Type B pancreatic cell (in vitro differentiated cells): ENCODE results near the gene SNRNP40. TPM values are rescaled to one million over a fixed set of nuclear protein-coding genes. Genes with fewer than 3 reads are reported as not detected.
"Not testable (repeated sequence)": the region's sequence is repeated elsewhere in the genome, so short reads cannot be mapped to it uniquely, and the experiment has no call there.

Source experiments
- DNase-seq: peaks from one replicate; pipeline ENCODE4 v3.0.0; 2021; ENCODE audit warnings: mixed read lengths; ENCODE audit not compliant: unreplicated experiment; ENCODE audit errors: extremely low spot score
- H3K27ac Mint-ChIP-seq: 2 replicates; pipeline ENCODE4 v1.8.0; 2021; ENCODE audit warnings: mild to moderate bottlenecking, mixed read lengths
- H3K27me3 Mint-ChIP-seq: 2 replicates; pipeline ENCODE4 v1.8.0; 2021; ENCODE audit warnings: mixed read lengths
- H3K36me3 Mint-ChIP-seq: 2 replicates; pipeline ENCODE4 v1.8.0; 2021; ENCODE audit warnings: mixed read lengths
- H3K4me1 Mint-ChIP-seq: one replicate; pipeline ENCODE4 v1.8.0; 2021; ENCODE audit warnings: mixed read lengths; ENCODE audit not compliant: unreplicated experiment
- H3K4me3 Mint-ChIP-seq: 2 replicates; pipeline ENCODE4 v1.8.0; 2021; ENCODE audit warnings: mild to moderate bottlenecking, mixed read lengths
- H3K9me3 Mint-ChIP-seq: 2 replicates; pipeline ENCODE4 v1.8.0; 2021; ENCODE audit warnings: mixed read lengths
- total RNA-seq: library from RNA; stranded (reverse); gene quantifications from 2 replicates; pipeline ENCODE4 v1.2.1, GENCODE V29; 2021; ENCODE audit warnings: low replicate concordance
- TF ChIP-seq, protein P1 (sequence below): fragments of 200-600 bp; sonication (generic); conservative IDR thresholded peaks from 2 replicates; pipeline ENCODE4 v1.5.0; 2021; ENCODE audit warnings: antibody characterized with exemption, mild to moderate bottlenecking

SNRNP40 gene
- total RNA-seq, 1 donor from 2014 or later = 79.9 TPM

DNA sequence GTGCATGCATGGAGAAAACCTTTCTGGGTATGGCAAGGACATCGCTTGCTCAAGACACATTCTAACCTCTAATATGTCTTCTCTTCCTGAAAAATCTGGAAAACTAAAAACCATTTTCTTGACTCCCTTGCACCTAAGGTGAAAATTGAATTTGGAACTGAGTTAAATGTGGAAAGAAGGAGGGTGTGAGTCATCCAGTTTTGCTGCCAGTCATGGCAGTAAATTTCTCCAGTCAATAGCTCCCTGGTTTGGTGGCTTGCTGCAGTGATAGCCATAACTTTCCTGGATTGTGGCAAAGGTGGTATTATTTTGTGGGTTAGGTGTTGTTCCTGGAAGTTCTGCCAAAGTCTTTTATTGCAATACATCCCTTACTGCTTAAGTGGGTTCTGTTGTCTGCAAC, 2.8 kb upstream of the SNRNP40 start:
- TF ChIP-seq, protein P1, sequence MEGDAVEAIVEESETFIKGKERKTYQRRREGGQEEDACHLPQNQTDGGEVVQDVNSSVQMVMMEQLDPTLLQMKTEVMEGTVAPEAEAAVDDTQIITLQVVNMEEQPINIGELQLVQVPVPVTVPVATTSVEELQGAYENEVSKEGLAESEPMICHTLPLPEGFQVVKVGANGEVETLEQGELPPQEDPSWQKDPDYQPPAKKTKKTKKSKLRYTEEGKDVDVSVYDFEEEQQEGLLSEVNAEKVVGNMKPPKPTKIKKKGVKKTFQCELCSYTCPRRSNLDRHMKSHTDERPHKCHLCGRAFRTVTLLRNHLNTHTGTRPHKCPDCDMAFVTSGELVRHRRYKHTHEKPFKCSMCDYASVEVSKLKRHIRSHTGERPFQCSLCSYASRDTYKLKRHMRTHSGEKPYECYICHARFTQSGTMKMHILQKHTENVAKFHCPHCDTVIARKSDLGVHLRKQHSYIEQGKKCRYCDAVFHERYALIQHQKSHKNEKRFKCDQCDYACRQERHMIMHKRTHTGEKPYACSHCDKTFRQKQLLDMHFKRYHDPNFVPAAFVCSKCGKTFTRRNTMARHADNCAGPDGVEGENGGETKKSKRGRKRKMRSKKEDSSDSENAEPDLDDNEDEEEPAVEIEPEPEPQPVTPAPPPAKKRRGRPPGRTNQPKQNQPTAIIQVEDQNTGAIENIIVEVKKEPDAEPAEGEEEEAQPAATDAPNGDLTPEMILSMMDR = no peak
- no peak for DNase-seq
- peak overlapping the region; percentile 54 for H3K4me3 Mint-ChIP-seq
- no peak overlapping the region for H3K27ac Mint-ChIP-seq
- peaks cover 25% of the 10 kb centered on the region for H3K4me1 Mint-ChIP-seq
- no peaks in the 10 kb centered on the region for H3K9me3 Mint-ChIP-seq
- H3K27me3 Mint-ChIP-seq = no peaks in the 10 kb centered on the region
- H3K36me3 Mint-ChIP-seq = no peaks in the 10 kb centered on the region

DNA sequence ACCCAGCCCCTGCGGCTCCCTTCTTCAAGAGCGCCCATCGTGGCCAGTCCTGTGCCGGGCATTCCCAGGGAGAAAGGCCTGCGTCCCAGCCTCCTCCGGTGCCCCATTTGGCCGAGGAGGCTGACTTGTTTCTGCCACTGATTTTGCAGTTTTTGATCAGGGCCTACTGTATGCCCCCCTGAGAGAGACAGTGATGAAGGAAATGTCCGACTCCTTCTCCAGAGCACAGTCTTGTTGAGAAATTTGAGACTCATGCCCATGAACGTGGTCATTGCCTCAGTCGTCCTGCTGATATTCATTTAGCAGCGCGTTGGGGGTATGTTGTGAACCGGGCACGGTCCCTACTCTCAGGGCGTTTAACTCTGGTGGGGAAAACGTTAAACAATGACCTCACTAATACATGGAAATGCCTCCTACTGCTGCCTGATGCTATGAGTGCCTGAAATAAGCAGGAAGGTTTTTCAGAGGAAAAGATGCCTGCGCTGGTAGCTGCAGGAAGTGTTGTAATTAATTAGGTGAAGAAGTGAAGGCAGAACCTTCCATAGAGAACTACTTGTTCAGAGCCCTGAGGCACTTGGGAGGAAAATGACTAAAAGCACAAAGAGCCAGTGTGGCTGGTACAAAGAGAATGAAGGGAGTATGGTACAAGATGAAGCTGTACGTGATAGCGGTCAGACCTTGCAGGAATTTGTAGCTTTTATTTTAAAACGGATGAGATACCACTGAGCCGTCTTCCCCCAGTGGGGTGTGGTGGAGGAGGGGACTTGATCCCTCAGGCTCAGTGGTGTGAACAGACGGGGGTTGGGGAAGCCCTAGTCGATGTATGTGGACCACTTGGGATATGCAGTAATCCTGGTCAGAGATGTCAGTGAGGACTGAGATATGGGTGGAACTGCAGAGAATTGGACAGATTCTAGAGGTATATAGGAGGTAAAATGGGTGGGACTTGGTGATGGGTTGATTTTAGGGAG, 974 bp upstream of the SNRNP40 start:
- no peak for DNase-seq
- H3K4me1 Mint-ChIP-seq = peaks cover 25% of the 10 kb centered on the region
- H3K9me3 Mint-ChIP-seq = no peaks in the 10 kb centered on the region
- H3K36me3 Mint-ChIP-seq = peaks cover 3% of the 10 kb centered on the region
- TF ChIP-seq, protein P1 = peak; percentile 1
- no peak overlapping the region for H3K4me3 Mint-ChIP-seq
- no peak overlapping the region for H3K27ac Mint-ChIP-seq
- no peaks in the 10 kb centered on the region for H3K27me3 Mint-ChIP-seq

DNA sequence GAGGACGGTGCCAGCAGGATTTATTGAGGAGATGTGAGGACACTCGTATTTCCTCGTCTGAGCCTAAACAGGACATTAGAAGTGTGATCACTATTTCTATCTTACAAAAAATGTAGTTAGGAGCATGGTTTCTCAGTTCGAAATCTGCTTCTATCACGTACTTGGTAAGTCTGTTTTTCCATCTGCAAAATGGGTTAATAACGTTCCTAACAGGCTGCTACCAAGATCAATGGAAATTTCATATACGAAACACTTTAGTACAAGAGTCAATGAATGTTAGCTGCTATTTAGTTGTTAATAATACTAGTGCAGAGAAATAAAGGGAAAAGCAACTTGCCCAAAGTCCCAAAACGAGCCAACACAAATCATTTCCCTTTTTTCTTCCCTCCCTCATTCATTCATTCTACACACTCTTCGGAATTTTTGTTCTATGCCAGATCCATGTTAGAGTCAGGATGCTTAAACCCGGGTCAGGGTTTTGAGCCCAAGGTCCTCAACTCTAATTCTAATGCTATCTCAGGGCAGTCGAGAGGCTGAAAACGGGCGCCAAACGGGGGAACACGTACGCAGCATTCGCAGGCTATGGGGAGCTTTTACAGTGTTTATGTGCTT, 608 bp downstream of the SNRNP40 start:
- no peak overlapping the region for H3K27ac Mint-ChIP-seq
- TF ChIP-seq, protein P1 = no peak
- H3K4me3 Mint-ChIP-seq = no peak overlapping the region
- no peaks in the 10 kb centered on the region for H3K27me3 Mint-ChIP-seq
- H3K9me3 Mint-ChIP-seq = no peaks in the 10 kb centered on the region
- H3K4me1 Mint-ChIP-seq = peaks cover 25% of the 10 kb centered on the region
- no peak for DNase-seq
- H3K36me3 Mint-ChIP-seq = peaks cover 6% of the 10 kb centered on the region

DNA sequence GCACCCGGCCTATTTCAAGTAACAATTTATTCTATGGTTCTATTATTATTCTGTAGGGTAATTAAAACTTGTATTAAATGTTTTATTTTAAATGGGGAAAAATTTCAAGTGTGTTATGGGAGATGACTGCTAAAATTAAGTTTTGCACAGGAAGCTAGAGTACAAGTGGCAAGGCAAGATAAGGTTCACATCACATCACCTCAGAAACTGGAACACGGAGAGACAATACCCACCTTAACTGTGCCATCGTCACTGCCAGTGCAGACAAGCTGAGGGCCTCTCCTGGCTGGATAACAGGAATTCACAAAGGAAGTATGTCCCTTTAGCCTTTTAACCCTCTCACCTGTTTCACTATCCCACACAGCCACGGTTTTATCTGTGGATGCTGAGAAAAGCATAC, 7.6 kb downstream of the SNRNP40 start:
- no peak for DNase-seq
- H3K27me3 Mint-ChIP-seq = no peaks in the 10 kb centered on the region
- H3K9me3 Mint-ChIP-seq = no peaks in the 10 kb centered on the region
- no peak overlapping the region for H3K27ac Mint-ChIP-seq
- H3K36me3 Mint-ChIP-seq = peaks cover 28% of the 10 kb centered on the region
- no peak overlapping the region for H3K4me3 Mint-ChIP-seq
- H3K4me1 Mint-ChIP-seq = no peaks in the 10 kb centered on the region
- TF ChIP-seq, protein P1 = no peak

DNA sequence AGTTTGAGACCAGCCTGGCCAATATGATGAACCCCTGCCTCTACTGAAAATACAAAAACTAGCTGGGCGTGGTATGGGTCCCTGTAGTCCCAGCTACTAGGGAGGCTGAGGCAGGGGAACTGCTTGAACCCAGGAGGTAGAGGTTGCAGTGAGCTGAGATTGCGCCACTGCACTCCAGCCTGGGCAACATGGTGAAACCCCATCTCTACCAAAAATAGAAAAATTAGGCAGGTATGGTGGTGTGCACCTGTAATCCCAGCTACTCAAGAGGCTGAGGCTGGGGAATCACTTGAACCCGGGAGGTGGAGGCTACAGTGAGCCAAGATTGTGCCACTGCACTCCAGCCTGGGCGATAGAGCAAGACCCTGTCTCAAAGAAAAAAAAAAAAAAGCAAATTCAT, 8.8 kb downstream of the SNRNP40 start:
- H3K4me3 Mint-ChIP-seq, H3K27me3 Mint-ChIP-seq, H3K9me3 Mint-ChIP-seq, DNase-seq, H3K4me1 Mint-ChIP-seq, H3K27ac Mint-ChIP-seq: not testable (repeated sequence)
- peaks cover 31% of the 10 kb centered on the region for H3K36me3 Mint-ChIP-seq

DNA sequence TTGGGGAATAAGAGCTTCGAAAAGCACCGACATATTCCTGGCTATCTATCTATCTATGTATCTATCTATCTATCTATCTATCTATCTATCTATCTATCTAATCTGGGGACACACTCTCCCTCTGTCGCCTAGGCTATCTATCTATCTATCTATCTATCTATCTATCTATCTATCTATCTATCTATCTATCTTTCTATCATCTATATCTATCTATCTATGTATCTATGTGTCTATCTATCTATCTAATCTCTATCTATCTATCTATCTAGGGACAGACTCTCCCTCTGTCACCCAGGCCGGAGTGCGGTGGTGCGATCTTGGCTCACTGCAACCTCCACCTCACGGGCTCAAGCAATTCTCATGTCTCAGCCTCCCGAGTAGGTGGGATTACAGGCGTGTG, 14.2 kb downstream of the SNRNP40 start:
- H3K27ac Mint-ChIP-seq, DNase-seq, H3K9me3 Mint-ChIP-seq, H3K27me3 Mint-ChIP-seq, H3K4me3 Mint-ChIP-seq, H3K4me1 Mint-ChIP-seq: not testable (repeated sequence)
- H3K36me3 Mint-ChIP-seq = peaks cover 40% of the 10 kb centered on the region
